H1 (cell line): ENCODE measurements around the gene RAD51B.

ENCODE experiments used
- JUN ChIP-seq: IDR thresholded peaks from 2 replicates; pipeline ENCODE4 v1.6.1; 2011; ENCODE audit warnings: low read depth, mild to moderate bottlenecking, improper control_type of control experiment, low read length
- MAFK ChIP-seq: IDR thresholded peaks from 2 replicates; pipeline ENCODE4 v1.6.1; 2012; ENCODE audit warnings: low read depth, mild to moderate bottlenecking, improper control_type of control experiment, low read length
- MAX ChIP-seq: IDR thresholded peaks from 2 replicates; pipeline ENCODE4 v1.6.1; 2012; ENCODE audit warnings: inconsistent platforms
- POLR2A ChIP-seq, 2 experiments: IDR thresholded peaks; 1 replicate in 1 of 2; 2 replicates in 1 of 2; pipeline ENCODE4 v1.6.1; 2011; ENCODE audit warnings: low read depth in 2 of 2, low read length in 2 of 2, mild to moderate bottlenecking in 2 of 2; ENCODE audit errors: control extremely low read depth in 1 of 2
- TF ChIP-seq, protein P1 (sequence below), 3 experiments: IDR thresholded peaks; 1 replicate in 2 of 3; 2 replicates in 1 of 3; pipeline versions ENCODE4 v1.5.1 to v1.6.1; 2011; ENCODE audit warnings: low read length in 3 of 3, mild to moderate bottlenecking in 3 of 3, inconsistent platforms in 2 of 3, low read depth in 1 of 3, moderate library complexity in 1 of 3; ENCODE audit not compliant: insufficient read depth in 1 of 3; ENCODE audit errors: control extremely low read depth in 1 of 3

DNA sequence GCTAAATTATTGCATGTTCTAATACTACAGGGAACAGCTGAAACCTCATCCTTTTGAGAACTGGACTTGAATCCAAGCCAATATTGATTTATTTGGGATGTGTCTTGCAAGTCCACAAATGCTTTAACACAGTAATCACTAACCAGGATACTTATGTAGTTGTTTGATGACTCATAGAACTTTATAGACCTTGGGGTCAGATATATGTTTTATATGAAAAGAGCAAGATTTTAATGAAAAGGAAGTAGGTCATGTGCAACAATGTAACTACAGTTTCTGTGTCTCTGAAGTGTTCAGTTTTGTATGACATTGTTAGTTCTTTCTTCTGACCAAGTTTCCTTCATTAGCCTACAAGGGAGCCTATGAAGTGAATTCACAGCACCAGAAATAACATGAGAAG is 621.2 kb downstream of the RAD51B start:
- TF ChIP-seq, protein P1, sequence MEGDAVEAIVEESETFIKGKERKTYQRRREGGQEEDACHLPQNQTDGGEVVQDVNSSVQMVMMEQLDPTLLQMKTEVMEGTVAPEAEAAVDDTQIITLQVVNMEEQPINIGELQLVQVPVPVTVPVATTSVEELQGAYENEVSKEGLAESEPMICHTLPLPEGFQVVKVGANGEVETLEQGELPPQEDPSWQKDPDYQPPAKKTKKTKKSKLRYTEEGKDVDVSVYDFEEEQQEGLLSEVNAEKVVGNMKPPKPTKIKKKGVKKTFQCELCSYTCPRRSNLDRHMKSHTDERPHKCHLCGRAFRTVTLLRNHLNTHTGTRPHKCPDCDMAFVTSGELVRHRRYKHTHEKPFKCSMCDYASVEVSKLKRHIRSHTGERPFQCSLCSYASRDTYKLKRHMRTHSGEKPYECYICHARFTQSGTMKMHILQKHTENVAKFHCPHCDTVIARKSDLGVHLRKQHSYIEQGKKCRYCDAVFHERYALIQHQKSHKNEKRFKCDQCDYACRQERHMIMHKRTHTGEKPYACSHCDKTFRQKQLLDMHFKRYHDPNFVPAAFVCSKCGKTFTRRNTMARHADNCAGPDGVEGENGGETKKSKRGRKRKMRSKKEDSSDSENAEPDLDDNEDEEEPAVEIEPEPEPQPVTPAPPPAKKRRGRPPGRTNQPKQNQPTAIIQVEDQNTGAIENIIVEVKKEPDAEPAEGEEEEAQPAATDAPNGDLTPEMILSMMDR (IDR thresholded peaks at IDR 0.05; ENCODE audit: control extremely low read depth in 1 of 3, insufficient read depth in 1 of 3, low read depth in 1 of 3, low read length in 3 of 3) = no peak
- TF ChIP-seq MAFK (no peak), POLR2A (IDR thresholded peaks at IDR 0.05; ENCODE audit: control extremely low read depth in 1 of 2, low read depth in 2 of 2, low read length in 2 of 2) (no peak), MAX (no peak), JUN (no peak)
